HK-2 (cell line): Measurements from ENCODE around the gene TSNAXIP1.
A peak's percentile ranks its signal among the peaks of the same experiment; 100 is the strongest.

Experiments used
- DNase-seq: peaks from one replicate; pipeline ENCODE4 v3.0.0-alpha.2; 2018; ENCODE audit not compliant: unreplicated experiment

The TSNAXIP1 gene

DNA sequence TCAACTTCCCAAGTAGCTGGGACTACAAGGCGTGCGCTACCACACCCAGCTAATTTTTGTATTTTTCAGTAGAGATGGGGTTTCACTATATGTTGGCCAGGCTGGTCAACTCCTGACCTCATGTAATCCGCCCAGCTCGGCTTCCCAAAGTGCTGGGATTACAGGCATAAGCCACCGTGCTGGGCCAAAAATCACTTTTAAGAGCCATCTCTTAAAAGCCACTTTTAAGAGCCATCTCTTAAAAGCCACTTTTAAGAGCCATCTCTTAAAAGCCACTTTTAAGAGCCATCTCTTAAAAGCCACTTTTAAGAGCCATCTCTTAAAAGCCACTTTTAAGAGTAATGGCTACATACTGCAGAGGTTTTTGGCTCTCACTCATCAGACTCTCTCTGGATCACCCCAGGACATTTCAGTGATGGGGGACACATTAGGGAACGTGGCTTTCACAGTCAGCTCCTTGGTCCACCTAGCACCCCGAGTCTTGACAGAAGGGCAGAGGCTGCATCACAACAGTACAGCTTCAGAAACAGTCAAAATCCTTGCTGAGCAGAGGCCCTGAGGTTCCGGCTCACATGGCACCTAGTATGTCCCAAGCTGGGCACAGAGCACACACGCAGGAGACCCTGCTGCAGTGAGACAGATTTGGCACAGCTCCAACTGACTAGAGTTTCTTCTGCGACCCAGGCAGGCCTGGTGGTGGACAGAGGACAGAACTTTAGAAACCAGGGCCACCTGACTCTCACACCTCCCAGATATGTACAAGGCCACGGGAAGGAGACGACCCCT is 23.9 kb upstream of the TSNAXIP1 start:
- DNase-seq = no peak

DNA sequence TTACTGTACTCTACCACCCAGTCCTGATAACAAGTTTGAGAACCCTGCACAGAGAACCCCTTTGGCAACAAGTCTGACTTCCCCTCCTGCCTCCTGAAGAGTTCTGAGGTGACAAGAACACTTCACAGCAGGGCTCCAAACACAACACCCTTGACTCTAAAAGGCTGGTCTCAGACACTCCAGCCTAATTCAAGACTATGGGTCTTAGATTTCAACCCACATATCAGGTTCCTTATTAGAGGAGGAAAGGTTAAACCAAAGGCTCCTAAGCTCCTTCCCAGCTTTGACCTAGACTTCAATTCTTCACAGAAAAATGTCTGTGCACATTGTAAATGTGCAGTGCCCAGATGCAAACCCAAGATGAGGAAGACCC is 23.4 kb upstream of the TSNAXIP1 start:
- no peak for DNase-seq

DNA sequence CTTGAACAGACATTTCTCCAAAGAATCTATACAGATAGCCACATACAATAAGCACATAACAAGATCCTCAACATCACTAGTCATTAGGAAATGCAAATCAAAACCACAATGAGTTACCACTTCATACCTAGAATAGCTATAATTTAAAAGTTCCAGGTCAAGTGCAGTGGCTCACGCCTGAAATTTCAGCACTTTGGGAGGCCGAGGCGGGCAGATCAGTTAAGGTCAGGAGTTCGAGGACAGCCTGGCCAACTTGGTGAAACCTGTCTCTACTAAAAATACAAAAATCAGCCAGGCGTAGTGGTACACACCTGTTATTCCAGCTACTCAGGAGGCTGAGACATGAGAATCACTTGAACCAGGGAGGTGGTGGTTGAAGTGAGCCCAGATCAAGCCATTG is 20.2 kb upstream of the TSNAXIP1 start:
- no peak for DNase-seq

DNA sequence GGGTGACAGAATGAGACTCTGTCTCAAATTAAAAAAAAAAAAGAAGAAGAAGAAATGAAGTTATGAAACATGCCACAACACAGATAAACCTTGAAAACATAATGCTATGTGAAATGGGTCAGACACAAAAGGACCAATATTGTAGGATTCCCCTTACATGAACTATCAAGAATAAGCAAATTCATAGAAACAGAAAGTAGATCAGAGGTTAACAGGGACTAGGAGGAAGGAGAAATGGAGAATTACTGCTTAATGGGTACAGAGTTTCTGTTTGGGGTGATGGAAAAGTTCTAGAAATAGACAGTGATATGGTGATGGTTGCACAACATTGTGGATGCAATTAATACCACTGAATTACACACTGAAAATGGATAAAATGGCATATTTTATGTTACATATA is 16.6 kb upstream of the TSNAXIP1 start:
- no peak for DNase-seq

DNA sequence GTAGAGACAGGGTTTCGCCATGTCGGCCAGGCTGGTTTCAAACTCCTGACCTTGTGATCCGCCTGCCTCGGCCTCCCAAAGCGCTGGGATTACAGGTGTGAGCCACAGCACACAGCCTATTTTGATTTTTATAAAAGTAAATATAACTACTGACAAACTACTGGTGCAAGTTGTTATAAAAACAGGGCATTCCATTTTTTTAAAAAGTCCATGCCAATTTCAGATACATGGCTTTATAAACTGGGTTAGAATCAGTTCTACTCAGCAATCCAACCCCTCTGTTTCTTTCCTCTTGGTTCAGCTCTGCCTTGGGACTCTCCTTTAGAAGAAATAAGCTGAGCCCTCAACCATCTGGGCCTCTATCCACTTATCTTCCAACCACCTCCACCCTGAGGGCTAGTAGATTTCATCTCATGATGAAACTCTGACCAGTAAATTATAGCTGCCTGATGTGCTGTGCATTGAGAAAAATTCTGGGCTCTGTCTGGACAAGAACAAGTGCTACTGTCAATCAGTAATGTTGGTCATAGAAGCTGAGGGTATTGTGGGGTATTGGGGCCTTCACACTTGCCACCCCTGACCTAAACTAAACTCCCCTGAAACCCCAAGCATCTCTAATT is 10.5 kb upstream of the TSNAXIP1 start:
- DNase-seq = no peak

DNA sequence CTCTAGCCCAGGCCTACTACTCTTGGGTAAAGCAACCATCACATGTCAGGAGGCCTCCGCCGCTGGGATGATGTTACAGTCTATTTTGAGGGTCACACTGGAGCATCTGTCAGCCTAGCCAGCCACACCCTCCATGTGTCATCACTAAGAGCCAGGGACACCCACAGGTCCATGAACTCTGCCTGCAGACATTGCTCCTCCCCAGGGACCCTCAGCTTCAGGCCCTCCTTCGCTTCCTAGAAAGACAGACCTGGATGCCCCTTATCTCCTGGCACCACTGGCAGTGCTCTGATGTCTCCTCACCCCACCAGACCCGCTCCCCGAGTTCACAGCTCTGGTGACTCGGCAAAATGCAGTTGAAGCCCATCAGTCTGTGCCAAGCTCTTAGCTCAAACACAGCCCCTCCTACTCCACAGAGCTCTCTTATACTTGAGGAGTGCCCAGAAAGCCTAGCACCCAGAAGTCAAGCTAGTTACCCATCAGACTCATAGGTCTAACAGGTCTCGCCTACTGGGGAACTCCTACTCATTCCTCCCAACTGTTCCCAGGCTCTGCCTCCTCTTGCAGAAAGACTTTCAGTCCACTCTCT is 6.3 kb upstream of the TSNAXIP1 start:
- DNase-seq = no peak

DNA sequence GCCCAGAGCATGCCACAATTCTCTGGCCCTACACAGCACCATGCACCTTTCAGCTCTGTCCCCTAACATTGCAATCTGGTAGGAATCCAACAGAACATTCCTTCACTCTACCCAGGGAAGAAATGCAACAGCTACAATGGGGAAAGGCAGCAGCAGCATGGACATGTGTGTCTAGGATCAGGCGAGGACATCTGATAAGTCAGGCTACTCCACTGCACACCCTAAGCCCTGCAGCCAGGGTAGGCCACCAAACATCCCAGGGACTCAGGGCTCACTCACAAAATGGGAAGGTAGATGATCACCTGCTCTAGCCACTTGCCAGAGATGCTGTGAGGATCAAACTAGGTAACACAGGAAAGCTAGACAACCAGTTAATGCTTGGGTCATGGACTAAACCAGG is 5.4 kb upstream of the TSNAXIP1 start:
- no peak for DNase-seq

DNA sequence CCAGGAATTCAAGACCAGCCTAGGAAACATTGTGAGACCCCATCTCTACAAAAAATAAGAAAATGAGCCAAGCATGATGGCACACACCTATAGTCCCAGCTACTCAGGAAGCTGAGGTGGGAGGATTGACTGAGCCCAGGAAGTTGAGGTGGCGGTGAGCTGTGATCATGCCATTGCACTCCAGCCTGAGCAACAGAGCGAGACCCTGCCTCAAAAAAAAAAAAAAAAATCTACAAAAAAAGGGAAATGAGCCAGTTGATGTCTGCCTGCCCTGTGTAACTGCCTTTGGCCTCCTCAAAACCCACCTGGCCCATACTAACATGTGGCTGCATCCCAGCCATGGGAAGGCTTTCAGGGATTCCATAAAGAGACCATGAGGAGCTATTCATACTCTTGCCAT is 4.8 kb upstream of the TSNAXIP1 start:
- DNase-seq = no peak

DNA sequence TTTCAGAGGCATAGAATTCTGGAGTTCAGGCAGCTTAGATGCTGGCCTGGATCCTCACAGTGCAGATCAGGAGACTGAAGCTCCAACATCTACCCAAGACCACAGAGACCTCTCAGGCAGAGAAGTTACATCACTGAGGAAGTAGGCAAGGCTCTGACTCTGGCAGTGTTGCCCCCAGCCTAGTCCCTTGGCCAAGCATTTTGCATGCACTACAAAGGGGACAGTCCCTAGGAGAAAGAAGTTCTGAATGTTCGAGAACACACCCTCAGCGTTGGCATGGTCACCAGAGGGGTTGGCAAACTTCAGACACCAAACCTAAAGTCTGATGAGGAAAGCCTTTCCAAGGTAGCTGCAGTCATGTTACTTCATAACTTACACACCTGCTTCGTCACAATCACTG is 2.8 kb upstream of the TSNAXIP1 start:
- DNase-seq = no peak

DNA sequence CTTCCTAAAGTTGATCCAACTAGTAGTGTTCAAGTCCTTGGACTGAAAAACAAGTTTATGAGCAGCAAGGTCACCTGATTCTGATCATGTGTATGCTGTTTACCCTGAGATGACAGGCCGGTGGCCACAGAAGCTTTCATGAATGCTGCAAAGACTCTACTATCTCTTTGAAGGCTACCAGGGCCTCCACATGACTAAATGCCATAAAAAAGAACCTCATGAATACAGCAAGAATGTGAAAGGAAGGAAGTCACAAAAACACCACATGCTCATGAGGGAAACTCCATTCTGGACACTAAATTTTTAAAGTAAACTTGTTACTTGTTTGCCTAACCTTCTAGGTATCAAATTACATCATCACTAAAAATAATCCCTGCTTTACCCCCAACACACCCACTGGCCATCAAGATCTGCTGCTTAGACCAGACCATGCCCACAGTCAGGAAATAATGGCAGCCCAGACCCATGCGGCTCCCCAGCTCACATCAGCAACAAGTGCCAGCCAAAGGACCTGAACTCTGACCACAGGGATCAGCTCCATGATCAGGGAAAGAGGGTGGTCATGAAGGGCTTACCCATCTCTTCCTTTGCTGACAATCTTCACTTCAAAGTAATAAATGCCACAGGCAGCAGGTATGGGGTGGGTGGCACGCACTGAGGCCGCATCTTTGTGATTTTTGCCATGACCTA is 1.7 kb upstream of the TSNAXIP1 start:
- DNase-seq = no peak

DNA sequence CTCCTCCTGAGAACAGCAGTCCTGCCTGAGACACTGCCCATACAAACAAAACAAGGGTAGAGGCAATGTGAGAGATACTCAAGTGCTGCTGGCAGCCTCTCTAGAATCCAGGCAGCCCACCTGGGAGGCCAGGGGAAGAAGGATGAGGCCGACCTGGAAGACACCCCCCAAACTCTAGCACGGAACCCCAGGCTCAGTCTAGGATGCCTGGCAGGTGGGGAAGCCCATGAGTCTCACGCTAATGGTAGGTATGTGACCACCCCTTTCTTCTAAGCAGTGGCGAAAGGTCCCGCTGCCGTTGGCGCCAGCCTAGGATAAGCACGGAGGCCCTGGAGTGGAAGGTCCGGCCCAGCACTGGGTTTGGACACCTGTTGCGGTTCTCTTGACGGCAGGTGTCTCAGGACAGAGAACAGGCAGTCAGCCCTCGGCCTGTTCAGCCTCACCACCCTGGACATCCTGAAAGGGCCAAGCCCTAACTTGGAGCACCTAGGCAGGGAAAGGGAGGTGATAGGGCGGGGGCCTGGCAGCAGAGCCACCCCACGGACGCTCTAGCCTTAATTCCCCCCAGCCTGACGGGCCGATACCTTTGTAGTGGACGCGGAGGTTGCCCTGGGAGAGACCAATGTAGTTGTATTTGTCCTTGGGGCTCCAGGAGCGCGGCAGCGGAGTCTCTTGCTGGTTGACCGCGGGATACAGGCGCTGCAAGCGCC is 816 bp upstream of the TSNAXIP1 start:
- DNase-seq = no peak

DNA sequence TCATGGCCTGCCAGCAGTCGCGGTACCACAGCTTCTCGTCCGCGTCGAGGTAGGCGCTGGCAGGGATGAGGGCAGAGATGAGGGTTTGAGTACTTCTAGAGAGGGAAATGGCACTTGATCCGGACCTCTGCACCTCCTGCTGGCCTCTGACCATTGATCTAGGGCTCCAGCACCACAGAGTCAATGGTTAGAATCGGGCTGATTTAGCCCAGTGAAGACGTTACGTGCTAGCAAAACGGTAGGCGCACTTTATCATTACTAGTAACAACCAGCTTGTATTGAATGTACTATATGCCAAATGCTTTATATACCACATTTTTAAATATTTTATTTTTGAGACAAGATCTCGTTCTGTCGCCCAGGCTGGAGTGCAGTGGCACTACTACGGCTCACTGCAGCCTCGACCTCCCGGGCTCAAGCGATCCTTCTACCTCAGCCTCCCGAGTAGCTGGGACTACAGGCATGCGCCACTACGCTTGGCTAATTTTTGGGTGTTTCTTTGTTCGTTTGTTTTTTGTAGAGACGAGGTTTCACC is 526 bp downstream of the TSNAXIP1 start:
- no peak for DNase-seq

DNA sequence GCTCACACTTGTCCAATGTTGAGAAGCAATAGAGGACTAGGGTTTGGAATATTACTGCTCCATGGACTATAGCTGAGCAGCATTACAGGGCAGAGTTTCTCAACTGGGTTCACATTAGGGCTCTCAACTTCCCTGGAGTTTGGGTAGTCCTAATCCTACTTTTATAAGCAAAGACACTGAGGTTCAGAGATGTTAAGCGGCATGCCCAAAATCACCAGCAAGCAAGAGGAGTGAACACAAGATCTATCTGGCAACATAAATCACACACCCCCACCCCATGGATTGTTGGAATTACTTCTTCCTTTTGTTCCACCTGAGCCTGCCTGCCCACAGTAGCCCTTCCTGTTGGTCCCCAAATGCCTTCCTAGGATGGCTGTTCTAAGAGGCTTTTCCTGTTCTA is 5.2 kb downstream of the TSNAXIP1 start:
- no peak for DNase-seq

DNA sequence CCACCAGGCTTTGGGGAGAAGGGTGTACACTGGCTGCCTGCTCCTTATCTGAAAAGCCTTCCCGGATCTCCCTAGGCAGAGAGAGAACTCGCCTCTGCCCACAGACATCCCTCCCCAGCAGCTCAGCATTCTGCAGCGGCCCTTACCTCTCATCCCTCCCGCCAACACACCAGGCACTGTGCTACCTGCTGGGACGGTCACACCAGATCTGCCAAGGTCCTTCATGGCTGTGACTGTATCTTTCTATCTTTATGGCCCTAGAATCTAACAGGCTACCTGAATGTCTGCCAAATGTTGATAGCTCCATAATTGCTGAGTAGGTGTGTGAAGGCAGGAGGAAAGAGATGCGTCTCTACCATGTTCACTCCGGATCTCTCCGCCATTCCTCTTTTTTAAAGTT is 7.9 kb downstream of the TSNAXIP1 start:
- no peak for DNase-seq

DNA sequence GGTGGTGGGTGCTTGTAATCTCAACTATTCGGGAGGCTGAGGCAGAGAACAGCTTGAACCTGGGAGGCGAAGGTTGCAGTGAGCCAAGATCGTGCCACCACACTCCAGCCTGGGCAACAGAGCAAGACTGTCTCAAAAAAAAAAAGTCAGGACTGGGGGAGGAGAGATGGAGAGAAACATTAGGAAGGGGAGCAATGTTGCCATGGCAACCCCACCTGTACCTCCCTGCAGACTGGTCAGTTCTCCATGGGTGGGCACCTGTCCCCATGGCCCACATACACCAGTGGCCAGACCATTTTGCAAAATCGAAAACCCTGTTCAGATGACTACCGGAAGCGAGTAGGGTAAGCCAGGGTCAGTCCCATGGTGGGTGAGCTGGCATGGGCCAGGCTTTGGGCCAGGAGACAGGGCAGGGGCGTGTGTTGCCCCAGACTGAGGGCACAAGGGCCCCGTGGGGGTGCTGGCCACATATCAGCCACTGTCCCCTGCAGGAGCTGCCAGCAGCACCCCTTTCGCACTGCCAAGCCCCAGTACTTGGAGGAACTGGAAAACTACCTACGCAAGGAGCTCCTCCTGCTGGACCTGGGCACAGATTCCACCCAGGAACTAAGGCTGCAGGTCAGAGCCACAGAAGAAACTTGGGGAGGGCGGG is 14.0 kb downstream of the TSNAXIP1 start:
- DNase-seq = no peak

DNA sequence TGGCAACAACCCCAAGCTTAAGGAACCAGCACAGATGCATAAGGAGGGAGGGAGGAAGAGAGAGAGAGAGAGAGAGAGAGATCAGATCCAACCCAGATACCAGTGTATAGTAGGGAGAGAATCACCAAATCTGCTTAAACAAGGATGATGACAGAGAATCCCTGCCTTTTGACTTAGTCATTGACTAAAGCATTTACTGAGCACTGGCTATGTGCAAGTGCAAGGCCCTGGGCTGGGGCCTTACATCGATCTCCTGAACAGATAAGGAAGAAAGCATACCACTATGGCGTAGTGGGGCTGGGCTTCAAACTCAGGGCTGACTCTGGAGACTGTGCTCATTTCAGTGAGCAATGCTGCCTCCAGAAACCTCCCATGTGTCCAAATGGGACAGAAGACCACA is 15.8 kb downstream of the TSNAXIP1 start:
- DNase-seq = no peak

DNA sequence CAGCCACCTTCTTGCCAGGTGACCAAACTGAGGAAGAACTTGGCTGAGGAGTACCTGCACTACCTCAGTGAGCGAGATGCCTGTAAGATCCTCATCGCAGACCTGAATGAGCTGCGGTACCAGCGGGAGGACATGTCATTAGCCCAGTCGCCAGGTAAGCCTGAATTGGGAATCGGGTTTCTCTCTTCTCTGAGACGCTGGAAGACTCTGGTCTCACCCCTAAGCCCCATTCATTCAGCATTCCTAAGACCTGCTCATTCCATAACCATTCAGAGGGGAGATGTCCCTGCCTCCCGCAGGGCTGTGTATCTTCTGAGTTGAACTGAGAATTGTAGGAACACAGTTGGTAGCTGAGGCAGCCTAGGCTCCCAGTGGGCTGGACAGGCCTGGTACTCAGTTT is 18.4 kb downstream of the TSNAXIP1 start:
- no peak for DNase-seq

DNA sequence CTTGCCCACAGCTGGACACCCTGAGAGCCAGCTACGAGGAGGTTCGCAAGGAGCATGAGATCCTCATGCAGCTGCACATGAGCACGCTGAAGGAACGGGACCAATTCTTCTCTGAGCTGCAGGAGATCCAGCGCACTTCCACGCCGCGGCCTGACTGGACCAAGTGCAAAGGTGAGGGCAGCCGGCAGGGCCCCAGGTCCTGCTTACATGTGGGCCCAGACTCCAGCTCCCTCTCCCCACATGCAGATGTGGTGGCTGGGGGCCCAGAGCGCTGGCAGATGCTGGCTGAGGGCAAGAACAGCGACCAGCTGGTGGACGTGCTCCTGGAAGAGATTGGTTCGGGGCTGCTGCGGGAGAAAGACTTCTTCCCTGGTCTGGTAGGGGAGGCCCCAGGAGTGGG is 19.2 kb downstream of the TSNAXIP1 start:
- DNase-seq = no peak

DNA sequence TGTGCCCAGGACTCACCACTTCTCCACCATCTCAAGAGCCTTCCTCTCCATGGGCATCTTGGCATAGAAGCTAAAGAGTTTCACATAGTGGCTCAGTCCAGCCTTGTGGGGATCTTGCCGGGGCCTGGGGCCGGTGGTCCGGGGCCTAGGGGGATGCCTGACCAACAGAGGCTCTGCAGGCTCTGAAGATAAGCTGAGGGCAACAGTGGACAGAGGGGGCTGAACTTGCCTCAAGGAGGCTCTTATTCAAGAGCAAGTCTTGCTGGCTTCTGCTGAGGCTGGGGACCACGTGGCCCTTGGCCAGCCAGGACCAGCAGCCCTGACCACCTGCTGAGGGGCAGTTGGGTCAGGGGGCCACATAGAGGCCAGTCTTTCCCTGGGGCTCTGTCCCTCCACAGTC is 22.0 kb downstream of the TSNAXIP1 start:
- DNase-seq = no peak

DNA sequence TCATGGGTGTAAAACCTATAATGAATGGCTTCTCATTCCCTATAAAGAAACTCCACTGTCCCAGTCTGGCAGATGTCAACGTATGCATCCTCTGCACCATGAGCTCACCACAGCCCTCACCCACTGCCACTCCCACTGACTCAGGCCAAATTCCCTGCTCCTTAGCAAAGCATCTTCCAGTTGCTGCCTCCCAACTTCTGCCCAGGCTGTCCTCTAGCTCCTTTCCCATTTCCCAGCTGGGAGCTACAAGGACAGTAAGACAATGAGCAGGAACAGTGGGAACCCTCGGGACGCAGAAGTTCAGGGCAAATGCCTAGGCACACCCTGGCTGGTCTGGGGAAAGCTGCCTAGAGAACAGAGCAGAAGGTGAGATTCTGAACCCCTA is 26.3 kb downstream of the TSNAXIP1 start:
- peak; percentile 52 for DNase-seq
